GM11168 (cell line): ENCODE results near the gene SAMMSON.

Experiments
- in situ Hi-C: fragments of 300-500 bp; cut with MboI; formaldehyde crosslinking; loops from one replicate; pipeline ENCODE4 v1.12.0; 2022; ENCODE audit warnings: low sequenced_read_pairs; ENCODE audit not compliant: unreplicated experiment

The SAMMSON gene

GRCh38 chr3:70076396-70076795 lies 76.9 kb downstream of the SAMMSON start:
- in situ Hi-C loops, result no loop called here

- in situ Hi-C loops, result no loop called here
These were observed 79.2 kb downstream of the SAMMSON start for GRCh38 chr3:70078778-70079177.

GRCh38 chr3:70085613-70086012 lies 86.1 kb downstream of the SAMMSON start:
- in situ Hi-C loops, result no loop called here

GRCh38 chr3:70086336-70086735 lies 86.8 kb downstream of the SAMMSON start:
- in situ Hi-C loops, result no loop called here

- in situ Hi-C loops, result no loop called here
These were observed 90.9 kb downstream of the SAMMSON start for GRCh38 chr3:70090322-70090913.

GRCh38 chr3:70094197-70094596 lies 94.7 kb downstream of the SAMMSON start:
- in situ Hi-C loops, result no loop called here

GRCh38 chr3:70095260-70095659 lies 95.7 kb downstream of the SAMMSON start:
- in situ Hi-C loops, result no loop called here

GRCh38 chr3:70096376-70097066 lies 97.0 kb downstream of the SAMMSON start:
- in situ Hi-C loops, result no loop called here

GRCh38 chr3:70097084-70097483 lies 97.6 kb downstream of the SAMMSON start:
- in situ Hi-C loops, result no loop called here

GRCh38 chr3:70108072-70108471 lies 108.5 kb downstream of the SAMMSON start:
- in situ Hi-C loops, result no loop called here

GRCh38 chr3:70108546-70108945 lies 109.0 kb downstream of the SAMMSON start:
- in situ Hi-C loops, result no loop called here

GRCh38 chr3:70110066-70110465 lies 110.5 kb downstream of the SAMMSON start:
- in situ Hi-C loops, result no loop called here

- in situ Hi-C loops, result no loop called here
These were observed 111.9 kb downstream of the SAMMSON start for GRCh38 chr3:70111411-70111810.

GRCh38 chr3:70112751-70113150 lies 113.2 kb downstream of the SAMMSON start:
- in situ Hi-C loops, result no loop called here

- in situ Hi-C loops, result no loop called here
These were observed 114.9 kb downstream of the SAMMSON start for GRCh38 chr3:70114431-70114830.

GRCh38 chr3:70119879-70120278 lies 120.3 kb downstream of the SAMMSON start:
- in situ Hi-C loops, result loop anchor here (10.0 kb wide), 1 partner anchor 235 kb away; no protein-coding TSS in a partner anchor
